ENCODE measurements around the gene RPP25.

GRCh38 chr15:74978503-74978902, 21.9 kb upstream of the RPP25 start:
- TF ChIP-seq CTCF (IDR thresholded peaks at IDR 0.05) = no peak
- TF ChIP-seq EZH2 (IDR thresholded peaks at IDR 0.05; ENCODE audit: borderline replicate concordance, insufficient read depth, low read depth, low read length, poor library complexity, severe bottlenecking) = no peak
